Measurements from ENCODE around the gene DHDH. TPM values are rescaled to one million over a fixed set of nuclear protein-coding genes. Genes with fewer than 3 reads are reported as not detected.

The DHDH gene
- total and polyA plus RNA-seq, 2 of the 13 experiments (the other 11 are each of a cell fraction or from before 2014, with no cell fraction given) = 0.13 to 0.91 TPM

GRCh38 chr19:48963371-48964204, 30.1 kb downstream of the DHDH start (continued):
- TF ChIP-seq, protein P1, sequence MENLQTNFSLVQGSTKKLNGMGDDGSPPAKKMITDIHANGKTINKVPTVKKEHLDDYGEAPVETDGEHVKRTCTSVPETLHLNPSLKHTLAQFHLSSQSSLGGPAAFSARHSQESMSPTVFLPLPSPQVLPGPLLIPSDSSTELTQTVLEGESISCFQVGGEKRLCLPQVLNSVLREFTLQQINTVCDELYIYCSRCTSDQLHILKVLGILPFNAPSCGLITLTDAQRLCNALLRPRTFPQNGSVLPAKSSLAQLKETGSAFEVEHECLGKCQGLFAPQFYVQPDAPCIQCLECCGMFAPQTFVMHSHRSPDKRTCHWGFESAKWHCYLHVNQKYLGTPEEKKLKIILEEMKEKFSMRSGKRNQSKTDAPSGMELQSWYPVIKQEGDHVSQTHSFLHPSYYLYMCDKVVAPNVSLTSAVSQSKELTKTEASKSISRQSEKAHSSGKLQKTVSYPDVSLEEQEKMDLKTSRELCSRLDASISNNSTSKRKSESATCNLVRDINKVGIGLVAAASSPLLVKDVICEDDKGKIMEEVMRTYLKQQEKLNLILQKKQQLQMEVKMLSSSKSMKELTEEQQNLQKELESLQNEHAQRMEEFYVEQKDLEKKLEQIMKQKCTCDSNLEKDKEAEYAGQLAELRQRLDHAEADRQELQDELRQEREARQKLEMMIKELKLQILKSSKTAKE (CRISPR knock-in tag; IDR thresholded peaks at IDR 0.05; ENCODE audit: borderline replicate concordance) = no peak; the same call in 1 of the 2 replicates
- TF ChIP-seq AGO2 (optimal IDR thresholded peaks at IDR 0.05; ENCODE audit: low read depth, low read length) (peak; percentile 99), AFF4 (CRISPR knock-in tag; IDR thresholded peaks at IDR 0.05) (peak; percentile 87), ELF1 (CRISPR knock-in tag; IDR thresholded peaks at IDR 0.05) (peak; percentile 16; the same call in 1 of the 2 replicates), NR2F6 (IDR thresholded peaks at IDR 0.05) (peak; percentile 69), NR2F6 (CRISPR knock-in tag; IDR thresholded peaks at IDR 0.05) (peak; percentile 8; the same call in 1 of the 2 replicates), RCOR2 (CRISPR knock-in tag; IDR thresholded peaks at IDR 0.05) (peak; percentile 46; the same call in 1 of the 2 replicates), RFXAP (CRISPR knock-in tag; IDR thresholded peaks at IDR 0.05; ENCODE audit: borderline replicate concordance) (no peak), BRD4 (CRISPR knock-in tag; IDR thresholded peaks at IDR 0.05) (peak; percentile 60; the same call in 1 of the 2 replicates), HES4 (CRISPR knock-in tag; IDR thresholded peaks at IDR 0.05; ENCODE audit: borderline replicate concordance) (0 out of 2 replicates have a peak, but pooled peaks have one; percentile 54), ZNF792 (CRISPR knock-in tag; IDR thresholded peaks at IDR 0.05) (peak; percentile 17; the same call in 1 of the 2 replicates), KMT2A (CRISPR knock-in tag; IDR thresholded peaks at IDR 0.05) (0 out of 2 replicates have a peak, but pooled peaks have one; percentile 56), SAFB2 (CRISPR knock-in tag; IDR thresholded peaks at IDR 0.05; ENCODE audit: borderline replicate concordance, low read depth) (peak; percentile 45; the same call in 1 of the 2 replicates), THAP11 (CRISPR knock-in tag; IDR thresholded peaks at IDR 0.05) (0 out of 2 replicates have a peak, but pooled peaks have one; percentile 48), ARNTL (CRISPR knock-in tag; IDR thresholded peaks at IDR 0.05) (peak; percentile 59), ZNF33B (CRISPR knock-in tag; IDR thresholded peaks at IDR 0.05) (no peak), ONECUT2 (CRISPR knock-in tag; IDR thresholded peaks at IDR 0.05) (peak; percentile 72; the same call in 1 of the 2 replicates), ETS1 (CRISPR knock-in tag; IDR thresholded peaks at IDR 0.05) (no peak), ZNF274 (CRISPR knock-in tag; IDR thresholded peaks at IDR 0.05) (no peak)
- TF ChIP-seq, protein P2, sequence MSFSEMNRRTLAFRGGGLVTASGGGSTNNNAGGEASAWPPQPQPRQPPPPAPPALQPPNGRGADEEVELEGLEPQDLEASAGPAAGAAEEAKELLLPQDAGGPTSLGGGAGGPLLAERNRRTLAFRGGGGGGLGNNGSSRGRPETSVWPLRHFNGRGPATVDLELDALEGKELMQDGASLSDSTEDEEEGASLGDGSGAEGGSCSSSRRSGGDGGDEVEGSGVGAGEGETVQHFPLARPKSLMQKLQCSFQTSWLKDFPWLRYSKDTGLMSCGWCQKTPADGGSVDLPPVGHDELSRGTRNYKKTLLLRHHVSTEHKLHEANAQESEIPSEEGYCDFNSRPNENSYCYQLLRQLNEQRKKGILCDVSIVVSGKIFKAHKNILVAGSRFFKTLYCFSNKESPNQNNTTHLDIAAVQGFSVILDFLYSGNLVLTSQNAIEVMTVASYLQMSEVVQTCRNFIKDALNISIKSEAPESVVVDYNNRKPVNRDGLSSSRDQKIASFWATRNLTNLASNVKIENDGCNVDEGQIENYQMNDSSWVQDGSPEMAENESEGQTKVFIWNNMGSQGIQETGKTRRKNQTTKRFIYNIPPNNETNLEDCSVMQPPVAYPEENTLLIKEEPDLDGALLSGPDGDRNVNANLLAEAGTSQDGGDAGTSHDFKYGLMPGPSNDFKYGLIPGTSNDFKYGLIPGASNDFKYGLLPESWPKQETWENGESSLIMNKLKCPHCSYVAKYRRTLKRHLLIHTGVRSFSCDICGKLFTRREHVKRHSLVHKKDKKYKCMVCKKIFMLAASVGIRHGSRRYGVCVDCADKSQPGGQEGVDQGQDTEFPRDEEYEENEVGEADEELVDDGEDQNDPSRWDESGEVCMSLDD (CRISPR knock-in tag; IDR thresholded peaks at IDR 0.05; ENCODE audit: borderline replicate concordance) = peak; percentile 99
